CD8-positive, alpha-beta memory T cell (primary cell): Measurements from ENCODE around the gene LGALS13. TPM values are rescaled to one million over a fixed set of nuclear protein-coding genes. Genes with fewer than 3 reads are reported as not detected.

ENCODE experiments used
- CTCF ChIA-PET: fragments of 350-600 bp; sonication (Branson Sonifier 250); formaldehyde crosslinking; loops from one replicate; lab custom pipeline; 2021; ENCODE audit warnings: antibody characterized with exemption; lab: Charles Lee
- POLR2A ChIA-PET: fragments of 350-600 bp; sonication (Branson Sonifier 250); formaldehyde crosslinking; loops from one replicate; lab custom pipeline; 2021; ENCODE audit warnings: antibody characterized with exemption; lab: Charles Lee
- DNase-seq, 5 donors: peaks; one replicate each; pipeline versions ENCODE4 v3.0.0 to v3.0.0-alpha.2; 2020 to 2022; ENCODE audit warnings: mixed read lengths in 1 of 5
- H3K27ac ChIP-seq: one replicate; pipeline ENCODE4 v1.7.0; 2013; ENCODE audit warnings: low read depth, mild to moderate bottlenecking, low read length, moderate library complexity
- H3K27me3 ChIP-seq: 2 replicates; pipeline ENCODE4 v1.7.0; 2013; ENCODE audit warnings: low read length, mild to moderate bottlenecking; ENCODE audit not compliant: insufficient read depth, poor library complexity, severe bottlenecking
- H3K36me3 ChIP-seq: 2 replicates; pipeline ENCODE4 v1.7.0; 2013; ENCODE audit warnings: mild to moderate bottlenecking, low read length, moderate library complexity; ENCODE audit not compliant: insufficient read depth
- H3K4me1 ChIP-seq: 2 replicates; pipeline ENCODE4 v1.7.0; 2013; ENCODE audit warnings: mild to moderate bottlenecking, low read length, moderate library complexity; ENCODE audit not compliant: insufficient read depth
- H3K4me3 ChIP-seq: 2 replicates; pipeline ENCODE4 v1.7.0; 2013; ENCODE audit warnings: mild to moderate bottlenecking, low read length
- H3K9me3 ChIP-seq: 2 replicates; pipeline ENCODE4 v1.7.0; 2013; ENCODE audit warnings: mild to moderate bottlenecking, low read length
- H3K27ac Mint-ChIP-seq, 8 donors: one replicate each; pipeline ENCODE4 v1.8.0; 2020 to 2021; ENCODE audit warnings: mixed read lengths in 8 of 8, mild to moderate bottlenecking in 6 of 8, inconsistent platforms in 3 of 8, moderate library complexity in 3 of 8
- H3K27me3 Mint-ChIP-seq, 2 donors: one replicate each; pipeline ENCODE4 v1.8.0; 2020 to 2021; ENCODE audit warnings: mixed read lengths in 2 of 2, mild to moderate bottlenecking in 1 of 2, moderate library complexity in 1 of 2
- H3K36me3 Mint-ChIP-seq, 3 donors: one replicate each; pipeline ENCODE4 v1.8.0; 2020 to 2021; ENCODE audit warnings: mixed read lengths in 3 of 3, inconsistent platforms in 1 of 3, mild to moderate bottlenecking in 1 of 3
- H3K4me1 Mint-ChIP-seq, 3 donors: one replicate each; pipeline ENCODE4 v1.8.0; 2020 to 2021; ENCODE audit warnings: mixed read lengths in 3 of 3, inconsistent platforms in 1 of 3, mild to moderate bottlenecking in 1 of 3
- H3K4me3 Mint-ChIP-seq, 7 donors: one replicate each; pipeline ENCODE4 v1.8.0; 2020 to 2021; ENCODE audit warnings: mixed read lengths in 7 of 7, mild to moderate bottlenecking in 6 of 7, moderate library complexity in 4 of 7, inconsistent platforms in 2 of 7
- H3K9me3 Mint-ChIP-seq, 5 donors: one replicate each; pipeline ENCODE4 v1.8.0; 2020 to 2022; ENCODE audit warnings: mixed read lengths in 5 of 5, mild to moderate bottlenecking in 3 of 5, moderate library complexity in 2 of 5, inconsistent platforms in 1 of 5
- polyA plus RNA-seq: library from polyadenylated mRNA; unstranded; fragments of 300-500 nt; fragmentation: Illumina TruSeq; gene quantifications from one replicate; pipeline ENCODE4 v1.2.3, GENCODE V29; 2021
- total RNA-seq, 2 experiments: library from RNA; stranded (reverse); gene quantifications; one replicate each; pipeline ENCODE4 v1.2.3, GENCODE V29; 2021

Gene LGALS13
- total and polyA plus RNA-seq, 3 experiments from 2014 or later, result not detected

DNA sequence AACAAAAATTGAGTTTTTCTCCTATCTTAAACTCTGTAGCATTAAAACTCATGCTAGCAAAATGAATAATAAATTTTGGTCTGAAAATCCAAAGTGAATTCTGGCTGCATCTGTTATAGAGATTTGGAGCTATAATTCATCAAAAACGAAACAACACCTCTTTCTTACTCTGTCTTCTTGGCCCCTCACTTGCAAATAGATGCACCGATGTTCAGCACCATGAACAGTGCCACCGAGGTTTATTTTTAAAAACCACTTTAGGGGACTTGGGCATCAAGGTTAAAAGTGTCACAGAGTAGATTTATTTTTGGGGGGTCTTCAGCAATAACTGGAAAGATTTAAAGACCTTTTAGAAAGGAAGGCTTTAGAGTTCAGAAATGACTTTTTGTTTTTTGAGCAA is 36.3 kb upstream of the LGALS13 start:
- Mint-ChIP-seq H3K4me3 (no peak overlapping the region), H3K4me1 (no peaks in the 10 kb centered on the region), H3K27me3 (peaks cover 4% of the 10 kb centered on the region in 2 donors), H3K27ac (no peak overlapping the region), H3K9me3 (no peaks in the 10 kb centered on the region), H3K36me3 (no peaks in the 10 kb centered on the region)
- Histone ChIP-seq H3K4me3 (no peak overlapping the region), H3K36me3 (no peaks in the 10 kb centered on the region), H3K9me3 (no peaks in the 10 kb centered on the region), H3K27ac (no peak overlapping the region), H3K4me1 (no peaks in the 10 kb centered on the region), H3K27me3 (peaks cover 2% of the 10 kb centered on the region)
- CTCF ChIA-PET, result no interaction called here
- POLR2A ChIA-PET, result no interaction called here
- DNase-seq, result no peak

DNA sequence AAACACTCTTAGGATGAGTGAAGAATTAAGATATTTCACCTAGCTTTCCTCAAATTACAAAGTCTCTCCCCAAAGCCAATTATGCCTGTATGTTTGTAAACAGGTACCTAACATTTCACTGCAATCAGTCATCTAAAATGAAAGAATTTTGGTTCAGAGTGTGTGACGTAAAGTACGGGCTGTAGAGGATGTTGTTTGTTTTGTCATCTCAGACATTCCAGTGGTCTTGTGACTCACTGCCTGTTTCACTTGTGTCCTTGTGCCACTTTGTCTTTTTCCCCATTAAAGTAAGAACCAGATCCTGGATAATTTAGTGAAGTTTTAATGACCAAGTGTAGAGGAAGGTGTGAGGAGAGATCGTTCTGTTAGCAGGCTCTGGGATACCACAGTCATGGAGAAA is 33.7 kb upstream of the LGALS13 start:
- H3K27me3 ChIP-seq, result peaks cover 3% of the 10 kb centered on the region
- no peak overlapping the region for H3K27ac ChIP-seq
- ChIA-PET POLR2A (no interaction called here), CTCF (no interaction called here)
- H3K4me1 ChIP-seq, result no peaks in the 10 kb centered on the region
- Mint-ChIP-seq H3K27ac (no peak overlapping the region), H3K27me3 (peaks cover 10 to 23% of the 10 kb centered on the region in 2 donors), H3K4me3 (no peak overlapping the region), H3K36me3 (peaks cover 0 to 7% (median 0%) of the 10 kb centered on the region in 3 donors), H3K9me3 (peaks cover 2 to 10% (median 8%) of the 10 kb centered on the region in 5 donors), H3K4me1 (no peaks in the 10 kb centered on the region)
- H3K9me3 ChIP-seq, result no peaks in the 10 kb centered on the region
- no peaks in the 10 kb centered on the region for H3K36me3 ChIP-seq
- DNase-seq, result no peak
- H3K4me3 ChIP-seq, result no peak overlapping the region

DNA sequence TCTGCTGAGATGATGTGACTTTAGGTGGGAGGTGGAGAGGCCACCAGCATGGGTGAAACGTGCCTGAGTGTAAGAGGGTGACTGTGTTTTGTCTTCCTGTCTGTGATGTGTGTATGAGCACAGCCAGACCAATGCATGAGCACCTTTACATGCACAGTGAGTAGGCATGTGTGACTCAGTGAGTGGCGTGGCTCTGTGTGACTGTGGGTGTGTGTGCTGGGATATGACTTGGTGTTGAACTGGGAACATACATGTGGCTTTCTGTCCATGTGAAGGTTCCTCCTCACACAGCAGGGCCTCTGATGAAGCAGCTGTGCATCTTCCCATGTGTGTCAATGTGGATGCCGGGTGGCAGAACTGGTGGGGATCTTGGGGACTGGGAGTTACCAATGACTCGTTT is 19.9 kb upstream of the LGALS13 start:
- Histone ChIP-seq H3K4me3 (no peak overlapping the region), H3K27ac (no peak overlapping the region), H3K27me3 (peaks cover 4% of the 10 kb centered on the region), H3K36me3 (no peaks in the 10 kb centered on the region), H3K9me3 (no peaks in the 10 kb centered on the region), H3K4me1 (no peaks in the 10 kb centered on the region)
- Mint-ChIP-seq H3K27ac (no peak overlapping the region), H3K4me3 (no peak overlapping the region), H3K9me3 (peaks cover 7 to 13% (median 11%) of the 10 kb centered on the region in 5 donors), H3K36me3 (no peaks in the 10 kb centered on the region), H3K27me3 (peaks cover 28 to 41% of the 10 kb centered on the region in 2 donors), H3K4me1 (no peaks in the 10 kb centered on the region)
- ChIA-PET CTCF (no interaction called here), POLR2A (no interaction called here)
- DNase-seq, result no peak

DNA sequence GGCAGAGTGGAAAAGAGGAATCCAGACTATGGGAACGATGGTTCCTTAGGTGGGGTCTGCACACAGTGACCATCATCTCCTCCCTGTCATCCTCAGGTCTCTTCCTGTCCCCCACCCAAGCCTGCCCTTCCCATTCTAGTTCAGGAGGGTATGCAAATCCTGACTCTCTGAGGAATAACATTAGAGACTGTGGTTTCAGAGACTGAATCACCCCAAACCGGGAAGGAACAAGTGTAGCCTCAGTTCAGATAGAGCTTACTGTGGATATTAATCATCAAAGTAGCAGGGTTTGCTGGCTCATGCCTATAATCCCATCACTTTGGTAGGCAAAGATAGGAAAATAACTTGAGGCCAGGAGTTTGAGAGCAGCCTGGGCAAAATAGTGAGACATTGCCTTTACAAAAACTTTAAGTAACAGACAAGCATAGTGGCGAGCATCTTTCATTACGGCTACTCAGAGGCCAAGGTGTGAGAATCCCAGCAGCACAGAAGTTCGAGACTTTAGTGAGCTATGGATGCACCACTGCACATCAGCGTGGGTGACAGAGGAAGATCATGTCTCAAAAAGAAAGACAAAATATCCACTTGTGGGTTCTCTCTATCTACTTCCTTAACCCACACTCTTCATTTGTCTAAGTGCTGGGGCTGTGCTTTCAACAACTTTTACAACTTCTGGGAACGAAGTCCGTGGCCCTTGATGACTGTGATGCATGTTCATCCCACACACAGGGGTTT is 19.3 kb upstream of the LGALS13 start:
- H3K9me3 ChIP-seq, result no peaks in the 10 kb centered on the region
- no peaks in the 10 kb centered on the region for H3K36me3 Mint-ChIP-seq
- no peaks in the 10 kb centered on the region for H3K36me3 ChIP-seq
- H3K9me3 Mint-ChIP-seq, result peaks cover 7 to 13% (median 10%) of the 10 kb centered on the region in 5 donors
- peaks cover 26 to 41% of the 10 kb centered on the region in 2 donors for H3K27me3 Mint-ChIP-seq
- H3K4me3 ChIP-seq, result no peak overlapping the region
- ChIA-PET POLR2A (no interaction called here), CTCF (no interaction called here)
- DNase-seq, result no peak
- no peak overlapping the region for H3K4me3 Mint-ChIP-seq
- H3K27ac ChIP-seq, result no peak overlapping the region
- no peak overlapping the region for H3K27ac Mint-ChIP-seq
- H3K27me3 ChIP-seq, result peaks cover 4% of the 10 kb centered on the region
- H3K4me1 ChIP-seq, result no peaks in the 10 kb centered on the region
- H3K4me1 Mint-ChIP-seq, result no peaks in the 10 kb centered on the region

DNA sequence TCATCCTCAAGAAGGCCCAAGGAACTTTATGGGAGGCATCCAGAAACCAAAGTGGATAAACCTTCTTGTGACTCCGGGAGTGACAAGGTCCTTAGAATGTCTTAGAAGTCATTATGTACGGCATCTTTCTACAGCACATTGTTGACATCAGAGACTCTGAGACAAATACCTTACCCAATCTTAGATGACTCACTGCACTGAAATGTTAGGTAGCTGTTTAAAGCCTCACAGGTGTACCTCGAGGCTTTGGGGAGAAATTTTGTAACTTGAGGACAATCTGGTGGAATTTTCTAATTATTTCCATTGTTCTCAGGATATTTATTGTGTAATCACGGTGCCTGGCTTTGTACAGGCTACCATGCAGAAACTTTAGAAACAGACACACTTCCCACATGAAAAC is 14.8 kb upstream of the LGALS13 start:
- Histone ChIP-seq H3K4me1 (no peaks in the 10 kb centered on the region), H3K27me3 (no peaks in the 10 kb centered on the region), H3K4me3 (no peak overlapping the region), H3K27ac (no peak overlapping the region), H3K9me3 (no peaks in the 10 kb centered on the region), H3K36me3 (no peaks in the 10 kb centered on the region)
- CTCF ChIA-PET, result no interaction called here
- no peak overlapping the region for H3K27ac Mint-ChIP-seq
- no peak for DNase-seq
- peaks cover 0 to 7% (median 0%) of the 10 kb centered on the region in 5 donors for H3K9me3 Mint-ChIP-seq
- no peaks in the 10 kb centered on the region for H3K36me3 Mint-ChIP-seq
- H3K27me3 Mint-ChIP-seq, result peaks cover 31 to 50% of the 10 kb centered on the region in 2 donors
- POLR2A ChIA-PET, result no interaction called here
- no peak overlapping the region for H3K4me3 Mint-ChIP-seq
- H3K4me1 Mint-ChIP-seq, result no peaks in the 10 kb centered on the region

DNA sequence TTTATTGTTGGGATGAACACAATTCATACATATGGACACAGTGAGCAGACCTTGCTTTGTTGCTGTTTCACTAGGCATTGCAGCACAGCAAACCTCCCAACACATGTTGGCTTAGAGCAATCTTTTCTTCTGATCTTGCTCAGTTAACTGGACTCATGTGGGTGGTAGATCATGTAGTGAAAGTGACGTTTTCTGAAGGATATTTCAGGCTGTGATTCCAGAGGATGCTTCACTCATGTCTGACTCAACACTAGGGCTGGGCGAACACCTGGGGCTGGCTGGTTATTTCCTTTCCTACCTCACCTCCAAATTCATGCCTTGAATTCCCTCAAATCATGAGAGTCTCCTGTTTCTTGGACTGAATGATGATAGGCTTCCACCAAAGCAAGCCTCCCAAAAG is 14.3 kb upstream of the LGALS13 start:
- POLR2A ChIA-PET, result no interaction called here
- no peaks in the 10 kb centered on the region for H3K9me3 ChIP-seq
- peaks cover 0 to 7% (median 0%) of the 10 kb centered on the region in 5 donors for H3K9me3 Mint-ChIP-seq
- no peaks in the 10 kb centered on the region for H3K36me3 Mint-ChIP-seq
- no peak overlapping the region for H3K27ac ChIP-seq
- H3K4me1 Mint-ChIP-seq, result no peaks in the 10 kb centered on the region
- no peak overlapping the region for H3K27ac Mint-ChIP-seq
- no peaks in the 10 kb centered on the region for H3K4me1 ChIP-seq
- no peak overlapping the region for H3K4me3 Mint-ChIP-seq
- H3K4me3 ChIP-seq, result no peak overlapping the region
- CTCF ChIA-PET, result no interaction called here
- DNase-seq, result no peak
- peaks cover 36 to 55% of the 10 kb centered on the region in 2 donors for H3K27me3 Mint-ChIP-seq
- H3K27me3 ChIP-seq, result no peaks in the 10 kb centered on the region
- no peaks in the 10 kb centered on the region for H3K36me3 ChIP-seq

DNA sequence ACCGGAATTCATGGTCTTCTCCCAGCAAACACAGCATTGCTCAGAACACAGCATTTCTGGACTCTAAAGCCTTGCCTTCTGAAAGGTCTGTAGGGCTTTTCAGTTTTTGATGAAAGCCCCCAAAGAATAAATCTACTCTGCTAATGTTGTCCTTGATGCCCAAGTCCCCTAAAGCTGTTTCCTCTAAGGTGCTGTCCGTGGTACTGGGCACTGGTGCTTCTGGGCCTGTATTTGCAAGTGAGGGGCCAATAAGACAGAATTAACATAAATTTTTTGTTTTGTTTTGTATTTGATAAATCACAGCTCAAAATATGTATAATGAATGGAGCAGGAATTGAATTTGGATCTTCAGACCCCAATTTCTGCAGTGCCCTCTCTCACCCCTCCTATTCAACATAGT is 12.1 kb upstream of the LGALS13 start:
- Histone ChIP-seq H3K27ac (no peak overlapping the region), H3K4me1 (no peaks in the 10 kb centered on the region), H3K9me3 (no peaks in the 10 kb centered on the region), H3K36me3 (no peaks in the 10 kb centered on the region), H3K4me3 (no peak overlapping the region), H3K27me3 (no peaks in the 10 kb centered on the region)
- Mint-ChIP-seq H3K9me3 (peaks cover 0 to 7% (median 0%) of the 10 kb centered on the region in 5 donors), H3K27ac (no peak overlapping the region), H3K4me3 (no peak overlapping the region), H3K4me1 (no peaks in the 10 kb centered on the region), H3K27me3 (peaks cover 30 to 66% of the 10 kb centered on the region in 2 donors), H3K36me3 (no peaks in the 10 kb centered on the region)
- DNase-seq, result no peak
- ChIA-PET POLR2A (no interaction called here), CTCF (no interaction called here)

DNA sequence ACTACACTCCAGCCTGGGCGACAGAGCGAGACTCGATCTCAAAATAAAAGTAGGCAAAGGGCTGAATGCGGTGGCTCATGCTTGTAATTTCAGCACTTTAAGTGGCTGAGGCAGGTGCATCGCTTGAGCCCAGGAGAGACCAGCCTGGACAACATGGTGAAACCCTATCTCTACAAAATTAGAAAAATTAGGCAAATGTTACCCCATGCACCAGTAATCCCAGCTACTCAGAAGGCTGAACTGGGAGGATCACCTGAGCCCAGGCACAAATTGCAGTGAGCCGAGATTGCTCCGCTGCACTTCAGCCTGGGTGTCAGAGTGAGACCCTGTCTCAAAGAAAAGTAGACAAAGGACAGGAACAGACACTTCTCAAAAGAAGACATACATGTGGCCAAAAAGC is 9.9 kb upstream of the LGALS13 start:
- no peak for DNase-seq
- Mint-ChIP-seq H3K36me3 (no peaks in the 10 kb centered on the region), H3K4me1 (no peaks in the 10 kb centered on the region), H3K27ac (no peak overlapping the region), H3K4me3 (no peak overlapping the region), H3K27me3 (peaks cover 38 to 78% of the 10 kb centered on the region in 2 donors), H3K9me3 (peaks cover 0 to 7% (median 0%) of the 10 kb centered on the region in 5 donors)
- Histone ChIP-seq H3K27ac (no peak overlapping the region), H3K9me3 (no peaks in the 10 kb centered on the region), H3K36me3 (no peaks in the 10 kb centered on the region), H3K27me3 (no peaks in the 10 kb centered on the region), H3K4me3 (no peak overlapping the region), H3K4me1 (no peaks in the 10 kb centered on the region)
- ChIA-PET CTCF (no interaction called here), POLR2A (no interaction called here)
